Neuronal stem cell (in vitro differentiated cells): ENCODE results near the gene RFWD3.

Source experiments
- DNase-seq: peaks from one replicate; pipeline ENCODE4 v3.0.0-alpha.2; 2013; ENCODE audit warnings: low spot score
- H2AFZ ChIP-seq: one replicate; pipeline ENCODE4 v1.6.1; 2013; ENCODE audit warnings: mild to moderate bottlenecking, low read length, inconsistent platforms
- H2AK5ac ChIP-seq: 2 replicates; pipeline ENCODE4 v1.6.1; 2013; ENCODE audit warnings: low read depth, mild to moderate bottlenecking, inconsistent platforms, low read length, moderate library complexity, mixed read lengths
- H2BK120ac ChIP-seq: 2 replicates; pipeline ENCODE4 v1.6.1; 2013; ENCODE audit warnings: low read depth, mild to moderate bottlenecking, inconsistent platforms, low read length, moderate library complexity, mixed read lengths
- H2BK12ac ChIP-seq: one replicate; pipeline ENCODE4 v1.6.1; 2013; ENCODE audit warnings: low read length, inconsistent platforms
- H2BK15ac ChIP-seq: 2 replicates; pipeline ENCODE4 v1.6.1; 2013; ENCODE audit warnings: mild to moderate bottlenecking, low read length, inconsistent platforms, mixed read lengths
- H2BK5ac ChIP-seq: one replicate; pipeline ENCODE4 v1.6.1; 2013; ENCODE audit warnings: inconsistent platforms, mild to moderate bottlenecking, low read length, moderate library complexity
- H3K14ac ChIP-seq: one replicate; pipeline ENCODE4 v1.6.1; 2013; ENCODE audit warnings: low read length, inconsistent platforms
- H3K18ac ChIP-seq: 2 replicates; pipeline ENCODE4 v1.6.1; 2013; ENCODE audit warnings: low read length, inconsistent platforms
- H3K23ac ChIP-seq: 2 replicates; pipeline ENCODE4 v1.6.1; 2013; ENCODE audit warnings: low read depth, mild to moderate bottlenecking, mixed read lengths, low read length, inconsistent platforms; ENCODE audit not compliant: poor library complexity
- H3K27ac ChIP-seq: replicated peaks from 3 replicates; pipeline ENCODE4 v1.5.1; 2013; ENCODE audit warnings: low read length, inconsistent platforms
- H3K27me3 ChIP-seq, 3 experiments: 2 replicates each; pipeline ENCODE4 v1.6.1; 2013; ENCODE audit warnings: low read length in 3 of 3, mild to moderate bottlenecking in 2 of 3, inconsistent platforms in 1 of 3, low read depth in 1 of 3, mixed read lengths in 1 of 3, moderate library complexity in 1 of 3; ENCODE audit not compliant: control insufficient read depth in 3 of 3, insufficient read depth in 3 of 3
- H3K36me3 ChIP-seq, 2 donors: replicated peaks in 1 of 2; 2 replicates each; pipeline ENCODE4 v1.6.1; 2013; ENCODE audit warnings: low read length in 2 of 2; ENCODE audit not compliant: control insufficient read depth in 2 of 2, insufficient read depth in 2 of 2
- H3K4ac ChIP-seq: 2 replicates; pipeline ENCODE4 v1.6.1; 2013; ENCODE audit warnings: inconsistent platforms, mild to moderate bottlenecking, low read length, moderate library complexity
- H3K4me1 ChIP-seq, 2 donors: 1 replicate in 1 of 2; 2 replicates in 1 of 2; pipeline ENCODE4 v1.6.1; 2013; ENCODE audit warnings: low read length in 2 of 2, low read depth in 1 of 2; ENCODE audit not compliant: control insufficient read depth in 2 of 2, insufficient read depth in 1 of 2
- H3K4me2 ChIP-seq: one replicate; pipeline ENCODE4 v1.6.1; 2013; ENCODE audit warnings: mild to moderate bottlenecking, low read length, inconsistent platforms; ENCODE audit not compliant: insufficient read depth, poor library complexity, severe bottlenecking
- H3K4me3 ChIP-seq, 2 donors: 2 replicates each; pipeline ENCODE4 v1.5.1; 2013; ENCODE audit warnings: low read length in 2 of 2, mild to moderate bottlenecking in 2 of 2, inconsistent platforms in 1 of 2, moderate library complexity in 1 of 2
- H3K79me1 ChIP-seq: one replicate; pipeline ENCODE4 v1.6.1; 2013; ENCODE audit warnings: low read depth, mild to moderate bottlenecking, inconsistent platforms, low read length, moderate library complexity
- H3K9ac ChIP-seq: one replicate; pipeline ENCODE4 v1.6.1; 2013; ENCODE audit warnings: mild to moderate bottlenecking, low read depth, low read length, inconsistent platforms; ENCODE audit not compliant: poor library complexity
- H3K9me3 ChIP-seq, 2 donors: replicated peaks in 1 of 2; 2 replicates each; pipeline versions ENCODE3 to v1.6.1; 2013; ENCODE audit warnings: low read length in 2 of 2, mild to moderate bottlenecking in 2 of 2, inconsistent platforms in 1 of 2, low read depth in 1 of 2, mixed read lengths in 1 of 2, moderate library complexity in 1 of 2; ENCODE audit not compliant: control insufficient read depth in 2 of 2, insufficient read depth in 1 of 2
- H4K8ac ChIP-seq: one replicate; pipeline ENCODE4 v1.6.1; 2013; ENCODE audit warnings: low read depth, mild to moderate bottlenecking, inconsistent platforms, low read length, moderate library complexity
- H4K91ac ChIP-seq: one replicate; pipeline ENCODE4 v1.6.1; 2013; ENCODE audit warnings: low read length, low read depth, mild to moderate bottlenecking, inconsistent platforms; ENCODE audit not compliant: poor library complexity
- WGBS, 2 donors: extraction: QIAGEN DNeasy Blood & Tissue Kit; methylation state at CpG; one replicate each; pipeline ENCODE4 v1.1.7; 2013; ENCODE audit warnings: missing lambda C conversion rate in 2 of 2, mixed read lengths in 1 of 2; ENCODE audit not compliant: insufficient read length in 2 of 2, insufficient replicate concordance in 1 of 2; ENCODE audit errors: extremely low coverage in 2 of 2; 5-methylcytosine and 5-hydroxymethylcytosine counted together

Gene RFWD3

GRCh38 chr16:74622005-74622404 lies 44.7 kb downstream of the RFWD3 start:
- no peak overlapping the region for H2BK120ac ChIP-seq
- H2BK12ac ChIP-seq = no peak overlapping the region
- H4K8ac ChIP-seq = no peak overlapping the region
- no peak overlapping the region for H3K9ac ChIP-seq
- H3K36me3 ChIP-seq = peaks cover 31 to 79% of the 10 kb centered on the region in 2 donors
- H3K23ac ChIP-seq = no peak overlapping the region
- no peaks in the 10 kb centered on the region for H3K9me3 ChIP-seq
- DNase-seq = no peak
- no CpG with 5 or more reads among the region's 4 CpGs for WGBS, 2 donors
- no peaks in the 10 kb centered on the region for H3K79me1 ChIP-seq
- no peak overlapping the region for H3K27ac ChIP-seq
- no peak overlapping the region for H2AK5ac ChIP-seq
- H3K18ac ChIP-seq = no peak overlapping the region
- H4K91ac ChIP-seq = no peak overlapping the region
- no peaks in the 10 kb centered on the region for H3K27me3 ChIP-seq
- H2BK15ac ChIP-seq = no peak overlapping the region
- H2BK5ac ChIP-seq = no peak overlapping the region
- no peaks in the 10 kb centered on the region for H3K4me1 ChIP-seq
- no peak overlapping the region for H3K4me3 ChIP-seq
- H3K4ac ChIP-seq = no peak overlapping the region
- H2AFZ ChIP-seq = no peak overlapping the region
- no peak overlapping the region for H3K4me2 ChIP-seq
- H3K14ac ChIP-seq = no peak overlapping the region

GRCh38 chr16:74617206-74617788 lies 49.4 kb downstream of the RFWD3 start:
- Histone ChIP-seq H3K4me3 (no peak overlapping the region), H2AK5ac (no peak overlapping the region), H4K8ac (no peak overlapping the region), H3K23ac (no peak overlapping the region), H3K14ac (no peak overlapping the region), H3K27ac (no peak overlapping the region), H2BK120ac (no peak overlapping the region), H3K27me3 (no peaks in the 10 kb centered on the region), H2AFZ (no peak overlapping the region), H3K4ac (no peak overlapping the region), H3K4me1 (no peaks in the 10 kb centered on the region), H3K79me1 (no peaks in the 10 kb centered on the region), H3K9ac (no peak overlapping the region), H4K91ac (no peak overlapping the region), H2BK5ac (no peak overlapping the region), H3K4me2 (no peak overlapping the region), H3K36me3 (peaks cover 5 to 32% of the 10 kb centered on the region in 2 donors), H2BK15ac (no peak overlapping the region), H3K9me3 (no peaks in the 10 kb centered on the region), H2BK12ac (no peak overlapping the region), H3K18ac (no peak overlapping the region)
- no peak for DNase-seq
- WGBS, 2 donors = no CpG with 5 or more reads among the region's 1 CpG

- Histone ChIP-seq H3K27me3 (no peaks in the 10 kb centered on the region), H3K4me3 (no peak overlapping the region), H3K4me1 (peaks cover 4% of the 10 kb centered on the region in 2 donors), H2AFZ (no peak overlapping the region), H4K91ac (no peak overlapping the region), H3K4me2 (no peak overlapping the region), H2AK5ac (no peak overlapping the region), H3K14ac (no peak overlapping the region), H3K23ac (no peak overlapping the region), H2BK120ac (no peak overlapping the region), H3K4ac (no peak overlapping the region), H3K9me3 (peaks cover 0 to 2% of the 10 kb centered on the region in 2 donors), H3K79me1 (peaks cover 1% of the 10 kb centered on the region), H3K9ac (no peak overlapping the region), H2BK5ac (no peak overlapping the region), H4K8ac (no peak overlapping the region), H3K36me3 (no peaks in the 10 kb centered on the region), H2BK15ac (no peak overlapping the region), H2BK12ac (no peak overlapping the region), H3K27ac (no peak overlapping the region), H3K18ac (no peak overlapping the region)
- WGBS, 2 donors = no CpG with 5 or more reads among the region's 1 CpG
- DNase-seq = no peak
Measured at GRCh38 chr16:74611721-74612120, 55.0 kb downstream of the RFWD3 start.

GRCh38 chr16:74608944-74609343 lies 57.7 kb downstream of the RFWD3 start:
- H3K27ac ChIP-seq = no peak overlapping the region
- no peak overlapping the region for H4K8ac ChIP-seq
- no peak overlapping the region for H3K4ac ChIP-seq
- H2AFZ ChIP-seq = no peak overlapping the region
- no peak overlapping the region for H3K4me3 ChIP-seq
- WGBS, 2 donors = no CpG with 5 or more reads among the region's 6 CpGs
- H3K36me3 ChIP-seq = no peaks in the 10 kb centered on the region
- no peak overlapping the region for H3K18ac ChIP-seq
- H3K4me1 ChIP-seq = peaks cover 4 to 9% of the 10 kb centered on the region in 2 donors
- H3K27me3 ChIP-seq = no peaks in the 10 kb centered on the region
- H2BK120ac ChIP-seq = no peak overlapping the region
- DNase-seq = no peak
- peaks cover 0 to 2% of the 10 kb centered on the region in 2 donors for H3K9me3 ChIP-seq
- H2AK5ac ChIP-seq = no peak overlapping the region
- no peak overlapping the region for H2BK5ac ChIP-seq
- H3K9ac ChIP-seq = no peak overlapping the region
- no peak overlapping the region for H3K23ac ChIP-seq
- H3K14ac ChIP-seq = no peak overlapping the region
- H3K4me2 ChIP-seq = no peak overlapping the region
- H2BK15ac ChIP-seq = no peak overlapping the region
- H4K91ac ChIP-seq = no peak overlapping the region
- H2BK12ac ChIP-seq = no peak overlapping the region
- H3K79me1 ChIP-seq = peaks cover 8% of the 10 kb centered on the region
